ENCODE measurements around the gene DAPP1.

Gene DAPP1

GRCh38 chr4:99915449-99915848 lies 98.8 kb downstream of the DAPP1 start:
- DNase-seq (ENCODE audit: low read depth): no peak

GRCh38 chr4:99917575-99917974 lies 100.9 kb downstream of the DAPP1 start:
- DNase-seq (ENCODE audit: low read depth): no peak

GRCh38 chr4:99918656-99919055 lies 102.0 kb downstream of the DAPP1 start:
- no peak for DNase-seq (ENCODE audit: low read depth)
